Activated gamma-delta T cell treated with anti-CD3 and anti-CD28 coated beads, Interleukin-2, amount 50 U/mL, for 16 hours (primary cell): ENCODE data around the gene SPOCK1.

ENCODE experiments used
- DNase-seq: peaks from one replicate; pipeline ENCODE4 v3.0.0-alpha.2; 2020; ENCODE audit warnings: low read depth

SPOCK1 gene

DNA sequence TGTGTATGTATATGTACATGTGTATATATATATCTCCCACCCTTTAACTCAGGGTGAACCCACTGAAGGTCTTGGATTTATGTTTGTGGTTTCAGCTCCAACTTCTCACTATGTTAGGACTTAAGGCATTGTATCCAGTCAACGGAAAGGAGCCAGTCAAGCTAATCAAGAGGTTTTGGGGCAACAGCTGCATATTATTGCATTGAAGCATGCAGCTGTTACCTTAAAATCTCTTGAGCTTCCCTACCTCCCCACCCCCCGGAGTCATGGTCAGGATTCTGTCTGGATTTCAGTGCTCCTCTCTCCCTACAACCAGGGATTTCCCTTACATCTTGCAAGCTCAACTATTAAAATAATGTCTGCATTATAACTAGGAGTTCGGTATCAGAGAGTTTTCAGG is 399.5 kb downstream of the SPOCK1 start:
- no peak for DNase-seq

DNA sequence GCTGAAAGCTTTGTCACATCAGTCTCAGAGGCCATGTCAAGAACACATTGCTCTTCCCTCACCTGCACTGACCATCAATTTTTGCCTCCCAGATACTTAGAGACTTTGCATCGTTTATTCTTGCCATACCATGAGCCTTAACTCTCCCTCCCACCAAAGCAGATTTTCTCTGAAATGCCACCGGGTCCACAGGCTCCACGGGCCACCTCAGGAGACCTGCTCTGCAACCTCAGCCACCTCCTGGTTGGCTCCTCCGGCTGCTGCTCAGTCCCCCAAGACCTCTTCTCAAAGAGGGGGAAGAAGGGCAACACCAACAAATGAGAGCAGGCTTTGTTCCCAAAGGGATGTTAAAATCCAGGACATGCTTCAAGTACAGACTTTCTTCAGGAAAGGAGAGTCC is 400.5 kb downstream of the SPOCK1 start:
- no peak for DNase-seq

DNA sequence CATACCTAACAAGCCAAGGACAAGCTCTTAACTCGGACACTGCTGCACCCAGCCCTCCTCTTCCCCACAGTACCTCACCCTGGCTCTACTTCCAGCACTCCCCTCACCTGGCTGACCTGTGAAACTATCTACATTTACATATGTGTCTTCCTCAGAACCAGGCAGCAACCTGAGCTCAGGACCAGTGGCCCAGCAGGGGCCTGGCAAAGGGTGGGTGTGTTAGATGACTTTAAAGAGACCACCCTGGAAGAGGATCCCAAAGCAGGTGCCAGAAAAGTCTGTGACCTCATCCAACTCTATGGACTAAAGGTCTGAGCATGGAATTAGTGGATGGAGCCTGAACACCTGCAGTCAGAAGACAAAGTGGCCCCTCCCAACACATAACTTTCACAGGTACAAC is 400.9 kb downstream of the SPOCK1 start:
- DNase-seq, result no peak

DNA sequence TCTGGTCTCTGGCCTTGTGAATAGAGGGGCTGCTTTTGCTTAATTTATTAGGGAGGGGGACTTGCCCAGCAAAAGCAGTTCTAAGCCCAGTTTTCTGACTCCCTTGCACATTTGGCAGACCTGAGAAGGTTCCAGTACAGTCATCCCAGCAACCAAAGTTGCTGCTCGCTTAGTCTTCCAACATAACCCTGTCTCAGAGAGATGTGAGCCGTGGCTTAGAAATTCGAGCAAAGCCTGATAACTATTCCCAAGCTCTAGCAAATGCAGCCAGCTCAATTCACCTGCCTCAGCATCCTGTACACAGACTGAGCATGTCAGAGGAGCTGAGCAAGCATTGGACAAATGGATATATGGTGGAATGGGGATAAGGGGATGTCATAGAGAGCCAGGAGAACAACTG is 401.9 kb downstream of the SPOCK1 start:
- no peak for DNase-seq

DNA sequence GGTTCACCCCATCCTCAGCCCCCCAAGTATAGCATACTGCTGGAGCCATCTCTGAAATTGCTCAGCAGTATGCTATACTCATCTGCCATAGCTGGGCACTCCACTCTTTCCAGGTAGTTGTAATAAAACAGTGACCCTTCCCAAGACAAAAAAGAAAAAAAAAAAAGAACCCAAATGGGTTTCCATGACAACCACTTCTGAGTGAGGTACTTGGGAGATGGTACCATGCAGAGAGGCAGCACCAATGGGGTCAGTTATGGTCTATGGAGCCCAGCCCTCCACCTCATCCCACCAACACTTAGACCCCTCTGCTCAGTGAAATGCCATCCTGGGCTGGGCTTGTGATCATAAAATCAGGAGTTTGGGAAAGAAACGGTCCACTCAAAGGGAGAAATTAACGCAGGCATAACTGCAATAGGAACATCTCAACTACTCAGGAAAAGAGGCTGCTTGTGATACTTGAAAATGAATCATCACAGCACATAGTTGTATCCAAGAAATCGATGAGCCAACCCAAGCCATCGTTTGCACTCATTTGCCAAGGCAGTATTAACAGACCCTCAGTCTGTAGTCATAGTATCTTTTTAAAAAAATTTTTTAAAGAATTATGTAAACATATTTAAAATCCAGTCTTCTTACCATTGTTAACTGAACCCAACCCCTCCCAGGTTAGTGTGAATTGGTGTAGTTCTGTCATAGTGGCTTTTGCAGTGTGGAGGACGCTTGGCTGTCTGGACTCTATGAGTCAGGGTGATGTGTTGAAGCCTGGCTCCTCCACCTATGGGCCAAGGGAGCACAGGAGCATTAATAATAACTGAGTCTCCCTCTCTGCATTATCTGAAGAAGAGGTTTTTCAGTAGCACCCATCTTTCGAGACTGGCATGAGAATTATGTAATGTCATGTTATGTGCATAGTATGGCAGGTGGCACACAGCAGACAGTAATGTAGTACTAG is 402.7 kb downstream of the SPOCK1 start:
- no peak for DNase-seq

DNA sequence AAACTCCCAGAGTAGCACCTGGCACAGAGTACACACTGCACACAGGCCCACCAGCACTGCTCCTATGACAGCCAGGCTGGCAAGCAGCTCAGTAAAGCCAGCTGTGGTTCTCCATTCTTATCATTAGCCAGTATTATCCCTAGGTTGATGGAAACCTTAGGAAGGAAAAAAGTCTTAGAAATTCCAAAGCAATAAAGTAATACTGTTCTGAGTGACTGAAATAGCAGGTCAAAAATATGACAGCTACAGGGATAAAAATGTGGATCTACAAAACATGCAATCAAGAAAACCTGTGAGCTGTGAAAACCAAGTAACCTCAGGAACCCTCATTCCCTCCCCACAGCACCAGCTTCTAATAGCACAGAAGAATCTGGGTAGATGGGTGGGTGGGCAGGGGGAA is 403.5 kb downstream of the SPOCK1 start:
- DNase-seq, result no peak

DNA sequence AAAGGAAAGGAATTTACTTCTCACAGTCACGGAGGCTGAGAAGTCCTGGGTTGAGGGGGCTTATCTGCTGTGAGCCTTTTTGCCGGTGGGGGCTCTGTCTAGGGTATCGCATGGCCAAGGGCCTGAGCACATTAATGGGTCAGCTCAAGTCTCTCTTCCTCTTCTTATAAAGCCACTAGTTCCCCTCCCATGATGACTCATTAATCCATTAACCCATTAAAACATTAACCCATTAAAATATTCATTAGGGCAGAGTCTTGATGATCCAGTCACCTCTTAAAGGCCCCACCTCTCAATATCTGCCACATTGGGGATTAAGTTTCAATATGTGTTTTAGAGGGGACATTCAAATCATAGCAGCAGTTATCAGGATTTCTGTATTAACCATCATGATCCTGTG is 406.3 kb downstream of the SPOCK1 start:
- no peak for DNase-seq

DNA sequence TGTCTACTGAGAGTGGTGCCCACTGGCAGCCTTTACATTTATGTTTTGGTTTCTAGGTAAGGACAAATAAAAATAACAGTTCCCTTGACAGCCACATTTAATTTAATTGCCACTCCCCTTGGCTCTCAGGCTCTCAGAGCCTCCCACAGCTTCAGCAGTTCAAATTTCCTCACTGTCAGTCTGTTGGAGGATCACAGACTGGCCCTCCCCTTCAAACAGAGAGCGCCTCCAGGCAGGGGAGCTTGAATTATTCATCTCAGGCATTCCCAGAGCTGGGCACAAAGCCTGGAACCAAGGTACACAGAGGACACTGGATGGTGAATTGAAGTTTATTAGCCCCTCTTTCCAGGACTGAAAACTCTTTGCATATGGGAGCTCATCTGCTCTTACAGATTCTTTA is 407.7 kb downstream of the SPOCK1 start:
- no peak for DNase-seq

DNA sequence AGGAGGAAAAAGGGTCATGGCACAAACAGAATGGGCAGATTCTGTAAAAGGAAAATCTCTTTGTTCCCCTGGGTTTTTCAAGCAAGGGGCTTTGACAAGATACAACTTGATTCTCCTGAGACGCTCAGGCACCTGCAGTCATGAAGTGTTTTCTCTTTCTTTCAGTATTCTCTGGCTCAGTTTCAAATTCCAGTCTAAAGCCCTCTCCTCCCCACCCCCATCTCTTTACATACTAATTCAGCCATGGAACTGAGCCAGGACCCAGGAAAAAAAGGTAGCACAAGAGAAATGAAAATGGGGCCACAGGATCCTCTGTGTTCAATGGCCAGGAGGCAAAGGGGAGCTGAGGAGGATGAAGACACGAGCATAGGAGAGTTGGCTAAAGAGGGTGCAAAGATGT is 408.4 kb downstream of the SPOCK1 start:
- no peak for DNase-seq

DNA sequence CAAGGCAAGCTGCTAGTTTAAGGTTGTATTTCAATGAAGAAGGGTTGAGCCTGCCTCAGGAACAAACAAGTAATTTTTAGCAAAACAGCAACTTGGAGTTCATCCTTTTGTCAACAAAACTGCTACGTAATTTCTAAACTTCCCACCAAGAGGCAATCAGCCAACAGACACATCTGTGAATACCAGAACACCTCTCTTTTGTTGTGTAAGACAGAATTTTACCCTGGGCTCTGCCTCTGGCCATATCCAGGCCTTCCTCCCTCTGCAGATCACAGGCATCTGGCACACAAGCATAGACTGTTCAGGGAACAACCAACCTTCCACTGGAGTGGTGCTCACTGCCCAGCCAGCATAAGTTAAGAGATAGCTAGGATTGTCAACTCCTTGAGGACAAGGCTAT is 409.0 kb downstream of the SPOCK1 start:
- DNase-seq, result no peak

DNA sequence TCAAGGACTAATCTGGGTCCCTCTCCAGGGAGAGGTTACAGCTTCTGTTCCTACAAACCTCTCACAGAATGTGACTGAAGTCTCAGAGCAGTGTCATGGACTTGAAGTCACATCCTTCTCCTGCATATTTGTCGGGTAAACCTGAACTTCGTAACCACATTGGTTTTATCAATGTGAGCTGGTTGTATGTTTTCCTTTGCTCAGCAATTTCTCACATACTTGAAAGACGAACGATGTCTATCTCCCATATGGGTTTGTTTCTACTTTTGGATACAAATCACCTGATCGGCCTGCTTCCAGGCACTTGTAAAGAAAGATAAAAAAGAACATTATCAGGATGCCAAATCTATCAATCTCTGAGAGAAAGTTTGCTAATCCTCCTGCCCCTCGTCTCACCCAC is 411.0 kb downstream of the SPOCK1 start:
- no peak for DNase-seq

DNA sequence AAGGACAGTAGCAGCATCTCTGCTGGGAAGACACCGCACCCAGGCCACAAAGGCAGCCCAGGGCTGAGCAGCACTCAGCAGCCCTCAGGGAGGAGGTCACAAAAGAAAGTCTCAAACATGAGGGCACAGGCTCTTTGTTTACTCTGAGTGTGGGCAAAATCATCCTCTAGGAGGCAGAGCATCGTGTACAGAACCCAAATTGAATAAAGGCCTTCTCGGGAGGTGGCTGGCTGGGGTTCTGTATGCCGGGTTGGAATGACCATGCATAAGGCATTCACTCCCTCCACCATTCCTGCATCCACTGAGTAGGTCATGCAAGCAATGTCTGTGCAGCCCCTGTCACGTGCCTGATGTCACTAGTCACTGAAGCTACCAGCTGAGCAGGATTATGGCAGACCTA is 412.8 kb downstream of the SPOCK1 start:
- no peak for DNase-seq

DNA sequence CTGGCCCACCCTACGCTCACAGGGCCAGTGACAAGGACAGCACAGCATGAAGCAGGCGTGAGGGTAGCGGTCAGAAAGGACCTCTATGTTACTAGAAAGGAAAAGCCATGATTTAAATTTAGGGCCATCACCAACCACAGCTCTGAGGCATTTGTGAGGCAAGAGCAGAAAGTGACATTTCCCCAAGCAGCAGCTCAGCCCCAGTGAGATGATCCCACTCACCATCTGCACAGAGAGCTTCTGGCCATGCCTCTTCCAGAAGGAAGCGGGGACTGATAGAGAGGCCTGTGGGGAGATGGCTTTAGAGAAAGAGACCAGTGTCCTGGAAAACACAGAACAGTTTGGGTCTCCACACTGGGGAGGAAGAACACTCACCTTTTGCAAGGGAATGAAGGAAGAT is 413.9 kb downstream of the SPOCK1 start:
- no peak for DNase-seq

DNA sequence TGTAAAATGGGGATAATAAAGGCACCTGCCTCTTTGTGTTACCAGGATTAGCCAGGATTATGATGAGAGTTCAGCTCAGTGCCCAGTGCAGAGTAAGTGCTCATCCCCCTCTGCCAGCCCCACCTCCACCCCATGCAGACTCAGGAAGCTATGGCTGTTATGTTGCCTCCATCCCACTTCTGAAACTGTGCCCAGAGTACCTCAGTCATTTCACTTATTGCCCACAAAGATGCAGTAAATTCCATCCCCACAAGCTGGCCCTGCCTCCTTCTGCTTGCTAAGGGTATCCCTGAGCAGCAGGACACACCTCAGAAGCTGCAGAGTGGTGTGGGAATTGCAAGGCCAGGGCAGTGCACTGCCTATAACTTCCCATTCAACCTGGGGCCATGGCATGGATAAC is 415.1 kb downstream of the SPOCK1 start:
- no peak for DNase-seq

DNA sequence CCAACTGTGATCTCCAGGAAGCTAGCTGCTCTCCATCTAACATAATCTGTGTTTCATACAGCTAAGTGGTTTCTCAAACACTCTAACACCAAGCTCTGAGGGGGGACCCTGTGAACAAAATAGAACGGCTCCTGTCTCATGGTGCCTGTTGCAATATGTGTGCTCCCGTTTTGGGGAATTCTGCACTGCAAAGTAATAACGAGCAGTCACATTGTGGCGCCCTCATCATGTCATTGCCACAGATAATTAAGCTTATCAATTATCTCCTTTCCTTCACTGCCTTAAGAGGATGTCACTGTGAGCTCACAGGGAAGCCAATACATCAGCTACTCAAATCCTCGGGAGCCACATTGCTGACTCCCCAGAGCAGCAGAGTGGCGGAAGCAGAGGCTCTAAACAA is 416.2 kb downstream of the SPOCK1 start:
- DNase-seq, result no peak

DNA sequence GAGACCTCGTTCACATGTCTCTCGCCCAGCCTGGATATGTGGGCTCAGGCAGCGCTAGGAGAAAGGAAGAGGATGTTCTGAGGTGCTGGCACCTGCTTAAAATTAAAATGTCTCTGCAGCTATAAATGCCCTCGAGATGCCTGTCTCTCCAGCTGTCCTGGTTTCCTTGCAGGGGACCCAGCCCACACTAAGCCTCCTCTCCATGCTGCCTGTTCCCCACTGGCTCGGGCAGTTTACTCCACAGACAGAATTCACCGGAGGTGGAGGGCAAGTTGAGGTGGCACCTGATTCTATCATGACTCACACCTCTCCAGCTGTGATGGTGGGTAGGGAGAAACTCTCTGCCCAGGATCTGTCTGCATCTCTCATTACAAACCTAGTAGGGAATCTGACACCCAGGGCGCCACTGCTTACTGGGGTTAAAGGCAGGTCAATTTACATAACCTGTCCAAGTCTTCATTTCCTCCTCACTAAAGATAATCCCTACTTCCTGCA is 420.9 kb downstream of the SPOCK1 start:
- DNase-seq, result no peak

DNA sequence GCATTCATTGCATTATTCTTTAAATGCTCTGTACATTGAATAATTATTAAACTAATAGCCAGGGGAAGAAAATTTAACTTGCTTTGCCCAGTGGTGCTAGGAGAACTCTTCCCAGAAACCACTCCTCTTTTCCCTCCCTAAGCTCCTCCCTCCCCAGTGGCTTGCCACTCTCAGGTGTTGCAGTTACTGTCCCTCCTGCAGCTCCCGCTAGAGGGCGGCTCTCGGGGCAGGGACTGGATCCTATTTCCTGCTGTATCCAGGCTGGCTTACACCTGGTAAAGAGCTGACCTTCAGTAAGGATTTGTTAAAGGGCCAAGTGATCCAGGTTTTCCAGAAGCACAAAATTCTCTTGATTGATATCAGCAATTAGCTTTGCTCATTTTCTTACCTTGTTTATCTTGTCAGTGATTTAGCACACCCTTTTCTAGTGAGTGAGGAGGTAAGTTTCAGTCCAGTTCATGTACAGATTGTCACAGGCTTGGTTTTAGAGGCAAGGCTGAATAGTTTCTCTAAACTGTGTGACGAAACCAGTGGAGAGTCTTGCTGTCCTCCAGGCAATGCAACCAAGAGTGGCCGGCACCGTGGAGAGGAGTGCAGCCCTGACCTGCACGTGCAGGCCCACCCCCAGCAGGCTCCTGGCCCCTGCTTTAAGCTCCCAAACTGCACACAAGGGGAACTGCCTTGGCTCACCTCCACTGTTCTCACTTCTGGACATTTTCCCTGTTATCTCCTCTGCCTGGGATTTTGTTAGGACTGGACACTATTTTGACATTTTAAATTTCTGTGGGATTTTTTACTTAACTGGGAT is 423.8 kb downstream of the SPOCK1 start:
- DNase-seq, result no peak

DNA sequence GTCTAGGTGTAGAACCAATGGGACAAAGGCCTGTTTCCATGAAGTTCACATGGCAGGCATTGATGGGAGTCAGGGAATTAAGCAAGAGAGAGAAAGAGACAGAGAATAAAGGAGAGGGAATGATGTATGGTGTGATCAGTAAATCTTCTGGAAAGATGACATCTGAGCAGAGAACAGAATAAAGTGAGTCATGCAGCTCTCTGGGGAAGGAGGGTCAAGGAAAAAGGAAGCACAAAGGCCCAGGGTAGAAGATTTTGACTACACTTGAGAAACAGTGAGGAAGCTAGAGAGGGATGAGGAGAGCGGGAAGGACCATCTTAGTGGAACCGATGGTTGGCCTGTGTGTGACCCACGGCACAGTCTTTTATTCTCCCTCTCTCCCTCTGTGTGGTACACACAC is 425.9 kb downstream of the SPOCK1 start:
- DNase-seq, result no peak

DNA sequence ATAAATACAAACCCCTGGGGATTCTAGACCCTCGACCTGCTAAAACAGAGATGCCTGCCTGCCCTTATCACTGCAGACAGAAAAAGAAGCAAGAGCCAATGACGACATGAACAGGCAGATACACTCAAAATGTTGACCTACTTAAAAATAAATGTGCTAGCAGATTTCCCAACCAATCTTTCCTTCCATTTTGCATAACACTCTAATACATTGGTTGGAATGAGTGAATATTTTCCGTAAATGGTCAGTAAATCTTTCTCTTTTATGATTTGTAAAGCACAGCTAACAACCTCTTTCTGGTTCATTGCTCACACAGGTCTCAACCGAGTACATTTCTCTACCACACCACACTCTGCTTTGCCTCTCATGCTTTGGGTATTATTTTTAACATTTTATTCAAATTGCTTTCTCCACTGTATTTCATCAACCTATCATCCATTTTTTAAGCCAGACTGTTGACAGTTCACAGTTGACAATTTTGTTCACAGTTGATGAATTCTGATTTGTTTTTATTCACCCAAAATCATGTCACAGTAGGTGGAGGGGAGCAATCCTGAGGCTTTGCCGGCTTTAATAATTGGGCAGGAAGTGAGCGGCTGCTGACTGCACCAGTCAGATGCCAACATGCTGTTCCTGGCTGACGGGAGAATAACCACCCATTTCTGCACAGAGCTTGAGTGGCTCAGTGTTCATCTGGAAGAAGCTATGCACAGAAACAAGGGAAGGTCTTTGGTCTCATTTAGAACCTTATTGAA is 426.6 kb downstream of the SPOCK1 start:
- no peak for DNase-seq

DNA sequence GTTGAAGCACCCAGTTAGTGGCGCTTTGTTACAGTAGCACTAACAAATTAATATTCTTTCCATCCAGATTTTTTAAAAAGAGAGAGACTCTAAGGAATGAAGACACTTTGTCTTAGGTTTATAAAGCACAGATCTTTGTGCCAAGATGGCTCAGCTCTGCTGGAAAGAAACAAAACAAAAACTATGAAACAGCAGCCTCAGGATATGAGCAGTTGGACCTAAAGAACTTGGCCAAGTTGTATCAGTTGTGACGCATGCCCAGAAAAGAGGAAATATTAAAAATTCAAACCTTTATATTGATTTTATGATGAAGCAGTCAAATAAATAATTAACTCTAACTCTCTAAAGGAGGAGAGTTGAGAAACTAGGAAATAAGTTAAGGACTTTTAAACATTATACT is 427.2 kb downstream of the SPOCK1 start:
- no peak for DNase-seq

DNA sequence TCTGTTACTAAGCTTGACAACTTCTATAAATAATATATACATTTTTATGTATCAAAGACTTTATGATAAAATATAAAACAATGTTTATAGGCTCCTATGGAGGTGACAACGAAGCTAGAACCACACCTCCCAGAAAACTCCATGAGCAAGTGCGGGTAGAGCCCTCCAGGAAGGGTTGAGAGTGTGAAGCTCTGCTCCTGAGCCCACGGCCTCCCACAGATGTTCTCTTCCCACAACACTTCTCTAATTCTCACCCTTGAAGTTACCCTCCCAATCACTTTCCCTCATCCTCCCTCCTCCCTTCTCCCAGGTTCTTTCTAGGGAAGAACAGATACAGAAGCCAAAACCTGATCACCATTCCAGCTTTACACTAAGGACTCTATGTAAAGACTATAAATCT is 427.6 kb downstream of the SPOCK1 start:
- no peak for DNase-seq

DNA sequence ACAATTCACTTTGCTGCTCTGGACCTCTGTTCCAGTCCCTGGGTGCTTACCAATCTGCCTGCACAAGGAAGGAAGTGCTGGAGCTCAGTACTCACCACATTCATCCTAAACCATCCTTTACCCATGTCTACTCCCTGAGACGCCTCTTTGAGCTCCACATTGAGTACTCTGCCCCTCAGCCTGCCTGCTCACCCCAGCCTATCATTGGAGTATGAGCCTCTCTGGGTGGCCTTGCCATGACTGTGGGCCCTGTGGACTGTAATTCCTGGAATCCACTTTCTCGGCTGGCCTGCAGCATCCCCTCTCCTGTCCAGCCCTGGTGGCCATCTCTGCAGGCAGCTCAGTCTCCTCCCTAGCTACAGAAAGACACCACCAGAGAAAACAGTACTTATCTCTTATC is 428.6 kb downstream of the SPOCK1 start:
- DNase-seq, result no peak
